NCI-H345 treated with DMSO at 0.1 percent for 48 hours (cell line): ENCODE data around the gene KRTAP10-1.
"Not testable (repeated sequence)": the region's sequence is repeated elsewhere in the genome, so short reads cannot be mapped to it uniquely, and the experiment has no call there.

Source experiments
- DNase-seq: peaks from one replicate; lab custom pipeline; 2025; ENCODE audit not compliant: unreplicated experiment; lab: John Stamatoyannopoulos, UW

Gene KRTAP10-1

DNA sequence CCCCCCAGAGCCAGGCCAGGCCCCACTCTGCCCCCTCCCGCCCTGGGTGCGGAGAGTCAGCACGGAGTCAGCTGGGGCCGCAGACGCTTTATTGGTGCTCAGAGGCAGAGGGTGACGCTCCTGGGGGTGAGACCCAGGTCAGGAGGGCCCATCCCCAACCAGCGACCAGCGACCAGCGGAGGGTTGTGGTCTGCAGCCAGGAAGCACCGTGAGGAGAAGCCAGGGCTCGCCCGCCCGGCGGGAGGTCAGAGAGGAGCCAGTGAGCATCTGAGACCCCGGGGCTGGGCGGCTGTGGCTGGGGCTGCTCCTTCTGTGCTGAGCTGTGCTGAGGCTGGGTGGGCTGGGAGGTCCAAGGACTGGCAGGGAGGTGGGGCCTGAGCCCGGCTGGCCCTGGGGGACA, 10.3 kb upstream of the KRTAP10-1 start:
- DNase-seq = not testable (repeated sequence)

GRCh38 chr21:44549525-44550211, 9.7 kb upstream of the KRTAP10-1 start:
- no peak for DNase-seq

DNA sequence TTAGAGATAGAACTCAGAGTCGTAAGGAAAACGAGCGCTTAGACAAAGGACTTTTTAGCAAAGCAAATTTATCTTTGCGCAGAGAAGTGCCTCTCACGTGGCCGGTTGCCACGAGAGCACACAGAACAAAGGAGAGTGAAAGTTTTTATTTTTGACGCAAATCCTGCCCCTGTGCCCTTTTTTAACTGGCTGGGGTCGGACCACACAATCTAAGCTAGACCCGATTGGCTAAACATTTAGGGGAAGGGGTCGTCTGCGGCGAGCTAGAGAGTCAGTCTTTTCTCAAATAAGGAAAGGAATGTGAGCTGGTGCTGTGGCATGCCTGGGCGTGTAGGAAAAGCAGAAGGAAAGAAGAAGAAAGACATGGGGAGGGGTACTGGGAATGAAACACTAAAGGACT, 8.9 kb upstream of the KRTAP10-1 start:
- no peak for DNase-seq

DNA sequence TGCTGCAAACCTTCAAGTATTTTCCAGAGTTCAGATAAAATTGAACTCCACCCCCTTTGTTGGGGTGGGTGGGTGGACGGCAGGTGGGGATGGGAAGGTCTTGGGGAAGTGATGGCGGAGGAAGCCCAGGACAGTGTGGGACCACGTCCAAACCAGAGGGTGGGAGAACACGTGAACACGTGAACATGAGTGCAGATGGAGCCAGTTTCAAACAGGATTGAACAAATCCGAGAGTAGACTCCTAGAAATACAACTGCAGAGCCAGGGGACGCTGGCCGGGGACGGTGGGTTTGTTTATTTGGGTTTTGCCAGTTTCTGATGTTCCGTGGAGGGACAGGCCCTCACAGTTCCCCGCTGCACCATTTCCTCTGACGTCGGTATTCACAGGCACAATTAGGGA, 8.4 kb upstream of the KRTAP10-1 start:
- DNase-seq = no peak

DNA sequence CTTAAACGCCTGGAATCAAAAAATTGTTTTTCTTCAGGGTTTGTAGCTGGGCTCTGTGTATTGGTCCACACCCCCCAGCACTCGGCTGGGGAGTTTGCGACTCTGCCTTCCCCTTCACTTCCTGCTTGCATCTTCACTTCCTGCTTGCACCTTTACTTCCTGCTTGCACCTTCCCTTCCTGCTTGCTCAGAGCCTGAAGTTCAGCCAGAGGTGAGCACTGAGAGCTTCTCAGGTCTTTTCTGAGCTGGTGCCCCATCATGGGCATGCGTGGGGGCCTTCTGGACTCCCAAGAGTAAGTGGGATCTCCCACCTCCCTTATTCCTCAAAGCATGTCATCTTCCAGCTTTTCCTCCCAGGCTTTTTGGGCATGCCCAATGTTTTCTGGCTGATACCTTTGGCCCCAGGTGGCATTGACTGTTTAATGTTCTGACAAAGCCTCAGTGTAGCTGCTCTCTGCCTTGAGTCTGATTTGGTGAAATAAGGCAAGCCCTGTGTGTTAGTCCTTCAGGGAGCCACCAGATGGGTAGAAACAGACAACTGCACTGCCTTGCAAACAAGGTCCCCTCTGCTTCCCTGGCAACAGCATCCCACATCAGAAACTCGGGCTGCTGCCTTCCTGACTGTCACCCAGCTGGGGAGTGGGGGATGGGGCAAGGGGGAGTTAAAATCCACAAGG, 7.8 kb upstream of the KRTAP10-1 start:
- no peak for DNase-seq

DNA sequence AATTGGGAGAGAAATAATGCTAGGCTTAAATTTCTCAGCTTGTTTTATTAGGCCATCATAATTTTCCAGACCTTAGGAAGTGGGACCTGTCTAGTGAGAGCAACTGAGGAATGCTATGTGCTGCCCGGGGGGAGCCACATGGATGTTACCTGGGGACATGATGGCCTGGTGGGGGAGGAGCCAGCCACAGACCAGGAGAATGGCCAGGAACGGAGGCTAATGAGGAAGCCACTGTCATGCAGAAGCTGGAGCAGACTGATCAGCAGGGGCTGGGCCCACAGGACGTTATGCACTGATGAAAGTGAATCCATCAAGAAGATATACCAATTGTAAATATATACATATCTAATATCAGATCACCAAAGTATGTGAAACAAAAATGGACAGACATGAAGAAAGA, 4.6 kb upstream of the KRTAP10-1 start:
- no peak for DNase-seq

DNA sequence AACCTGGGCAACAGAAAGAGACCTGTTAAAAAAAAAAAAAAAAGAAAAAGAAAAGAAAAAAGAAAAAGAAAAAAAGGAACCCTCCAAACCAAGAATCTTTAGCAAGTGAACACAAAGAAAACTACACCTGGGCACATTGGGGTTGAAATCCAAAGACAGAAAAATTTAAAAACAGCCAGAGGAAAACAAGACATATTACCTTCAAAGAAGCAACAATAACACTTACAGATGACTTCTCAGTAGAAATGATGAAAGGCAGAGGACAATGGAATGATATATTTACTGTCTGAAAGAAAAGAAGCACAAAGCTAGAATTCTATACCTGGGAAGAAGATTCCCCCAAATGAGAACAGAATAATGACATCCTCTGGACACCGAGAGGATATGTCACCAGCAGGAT, 2.7 kb upstream of the KRTAP10-1 start:
- no peak for DNase-seq

DNA sequence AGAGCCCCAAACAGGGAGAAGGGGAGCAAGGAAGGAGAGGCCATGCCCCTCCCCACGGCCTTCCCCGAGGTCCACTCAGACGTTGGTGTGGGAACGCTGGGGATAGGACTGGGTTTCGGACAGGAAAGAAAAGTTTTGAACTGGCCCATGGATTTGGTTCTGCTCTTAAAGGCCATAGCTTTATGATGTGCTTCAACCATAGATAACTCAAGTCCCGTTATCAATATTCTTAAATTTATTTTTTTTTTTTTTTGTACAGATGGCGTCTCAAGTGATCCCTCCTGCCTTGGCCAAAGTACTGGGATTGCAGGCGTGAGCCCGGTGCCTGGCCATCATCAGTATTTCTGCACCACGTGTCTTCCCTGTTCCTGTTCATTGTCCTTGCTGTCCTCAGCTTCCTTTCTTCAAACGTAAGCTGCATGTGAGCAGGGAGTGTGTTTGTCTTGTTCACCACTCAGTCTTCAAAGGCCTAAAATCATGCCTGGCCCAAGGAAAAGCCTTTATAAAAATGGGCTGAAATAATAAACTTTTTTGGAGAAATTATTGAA, 820 bp upstream of the KRTAP10-1 start:
- DNase-seq = no peak

GRCh38 chr21:44539046-44539445, 949 bp downstream of the KRTAP10-1 start:
- DNase-seq = no peak

DNA sequence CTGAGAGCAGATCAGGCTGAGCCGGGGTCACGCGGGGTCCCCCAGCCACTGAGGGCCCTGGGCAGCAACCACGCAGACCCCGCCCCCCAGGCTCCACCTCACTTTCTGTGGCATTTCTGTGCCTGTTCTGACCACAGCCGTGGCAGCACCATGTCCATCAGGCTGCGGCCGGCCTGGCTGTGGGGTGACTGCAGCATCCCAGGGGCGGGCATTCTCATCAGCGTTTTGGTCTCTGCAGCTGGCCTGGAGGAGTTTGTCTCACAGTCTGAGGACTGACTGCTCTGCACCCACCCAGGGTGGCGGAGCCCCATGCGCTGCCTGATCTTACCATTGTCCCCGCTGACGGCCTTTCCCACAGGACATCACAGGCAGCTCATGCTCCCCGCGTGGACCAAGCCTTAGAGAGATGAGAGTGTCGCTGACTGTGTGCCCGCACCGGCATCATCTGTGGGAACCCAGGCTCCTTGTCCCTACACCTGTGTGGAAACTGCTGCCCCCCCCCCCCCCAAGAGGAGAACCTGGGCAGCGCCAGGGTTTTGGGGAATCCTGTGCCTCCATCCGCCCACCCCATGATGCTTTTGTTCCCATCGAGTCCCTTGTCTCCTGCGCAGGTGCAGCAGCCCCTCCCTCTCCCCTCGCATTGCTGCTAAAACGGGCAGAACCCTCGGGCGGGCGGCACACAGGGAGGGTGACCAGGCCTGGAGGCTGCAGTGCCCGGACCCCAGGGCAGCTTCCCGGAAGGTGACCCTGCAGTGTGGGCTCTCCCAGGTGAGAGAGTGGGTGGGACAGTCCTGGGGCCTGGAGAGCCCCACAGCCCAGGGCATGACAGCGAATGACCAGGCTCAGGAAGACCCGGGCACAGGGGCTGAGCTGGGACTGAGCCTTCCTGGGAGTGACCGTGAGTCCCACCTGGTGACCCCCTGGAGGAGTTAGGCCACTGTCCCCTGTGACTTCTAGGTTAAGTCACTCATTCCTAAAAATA, 1.8 kb downstream of the KRTAP10-1 start:
- no peak for DNase-seq

DNA sequence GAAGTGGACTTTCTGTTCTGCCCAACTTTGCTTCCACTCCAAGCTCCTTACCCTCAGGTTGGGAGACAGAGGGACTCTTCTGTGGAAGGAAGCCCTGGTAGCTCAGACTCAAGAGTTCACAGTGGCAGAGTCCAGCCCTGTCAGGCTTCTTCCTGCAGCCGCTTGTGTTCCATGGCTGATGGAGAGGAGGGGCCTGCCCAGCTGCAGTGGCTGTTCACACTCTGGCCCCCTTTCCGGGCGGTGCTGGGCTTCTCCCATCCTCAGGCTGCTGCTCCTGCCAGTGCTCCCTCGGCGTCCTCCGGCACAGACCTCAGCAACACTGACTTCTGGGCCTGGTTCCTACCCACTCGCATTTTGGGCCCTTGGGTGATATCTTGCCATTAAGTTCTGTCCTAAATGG, 4.0 kb downstream of the KRTAP10-1 start:
- no peak for DNase-seq

DNA sequence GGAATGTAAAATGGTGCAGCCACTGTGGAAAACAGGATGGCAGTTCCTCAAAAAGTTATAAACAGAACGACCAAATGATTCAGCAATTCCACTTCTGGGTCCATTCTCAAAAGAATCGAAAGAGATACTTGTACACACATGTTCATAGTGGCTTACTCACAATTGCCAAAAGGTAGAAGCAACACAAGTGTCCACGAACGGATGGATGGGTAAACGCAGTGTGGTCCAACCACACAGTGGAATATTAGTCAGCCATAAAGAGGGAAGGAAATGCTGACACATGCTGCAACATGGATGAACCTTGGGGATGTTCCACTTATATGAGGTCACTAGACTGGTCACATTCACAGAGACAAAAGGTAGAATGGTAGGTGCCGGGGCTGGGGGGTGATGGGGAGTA, 5.3 kb downstream of the KRTAP10-1 start:
- no peak for DNase-seq

DNA sequence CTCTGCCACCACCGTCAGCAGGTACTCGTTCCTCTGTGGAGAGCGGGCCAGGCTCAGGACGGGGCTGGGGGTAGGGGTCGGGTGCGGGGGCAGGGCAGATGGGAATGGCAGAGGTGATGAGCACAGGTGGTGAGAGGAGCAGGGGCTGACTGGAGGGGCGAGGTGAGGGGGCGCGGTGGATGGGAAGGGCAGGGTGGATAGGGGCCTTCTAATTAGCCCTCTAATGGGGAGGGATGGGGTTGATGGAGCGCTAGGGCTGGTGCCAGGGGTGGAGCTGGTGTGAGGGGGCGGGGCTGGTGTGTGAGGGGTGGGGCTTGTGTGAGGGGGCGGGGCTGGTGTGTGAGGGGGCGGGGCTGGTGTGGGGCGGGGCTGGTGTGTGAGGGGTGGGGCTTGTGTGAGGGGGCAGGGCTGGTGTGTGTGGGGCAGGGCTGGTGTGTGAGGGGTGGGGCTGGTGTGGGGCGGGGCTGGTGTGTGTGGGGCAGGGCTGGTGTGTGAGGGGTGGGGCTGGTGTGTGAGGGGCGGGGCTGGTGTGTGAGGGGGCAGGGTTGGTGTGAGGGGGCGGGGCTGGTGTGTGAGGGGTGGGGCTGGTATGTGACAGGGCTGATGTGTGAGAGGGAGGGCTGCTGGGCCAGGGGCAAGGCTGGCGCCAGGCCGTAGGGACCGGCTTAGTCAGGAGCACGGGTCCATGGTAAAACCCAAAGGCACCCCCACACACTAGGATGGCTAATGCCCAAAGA, 5.9 kb downstream of the KRTAP10-1 start:
- no peak for DNase-seq

- DNase-seq = no peak
Observed at GRCh38 chr21:44533121-44533890, 6.7 kb downstream of the KRTAP10-1 start.

DNA sequence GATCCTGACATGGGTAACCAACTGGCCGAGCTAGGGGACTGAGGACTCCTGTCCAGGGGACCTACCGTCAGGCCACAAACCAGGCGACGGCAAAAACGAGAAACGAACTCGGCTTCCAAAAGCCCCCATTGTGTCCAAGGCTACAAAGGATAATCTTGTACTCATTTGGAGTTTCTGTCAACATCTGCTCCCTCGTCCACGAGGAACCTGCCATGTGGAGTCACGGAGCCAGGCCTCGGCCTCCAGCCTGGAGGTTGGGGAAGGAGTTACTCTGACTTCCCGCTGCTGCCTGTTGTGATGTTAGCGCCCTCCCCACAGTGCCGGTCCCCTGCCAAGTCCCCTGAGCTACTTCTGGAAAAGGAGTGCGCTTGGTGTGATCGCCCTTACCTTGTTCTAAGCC, 7.3 kb downstream of the KRTAP10-1 start:
- no peak for DNase-seq

DNA sequence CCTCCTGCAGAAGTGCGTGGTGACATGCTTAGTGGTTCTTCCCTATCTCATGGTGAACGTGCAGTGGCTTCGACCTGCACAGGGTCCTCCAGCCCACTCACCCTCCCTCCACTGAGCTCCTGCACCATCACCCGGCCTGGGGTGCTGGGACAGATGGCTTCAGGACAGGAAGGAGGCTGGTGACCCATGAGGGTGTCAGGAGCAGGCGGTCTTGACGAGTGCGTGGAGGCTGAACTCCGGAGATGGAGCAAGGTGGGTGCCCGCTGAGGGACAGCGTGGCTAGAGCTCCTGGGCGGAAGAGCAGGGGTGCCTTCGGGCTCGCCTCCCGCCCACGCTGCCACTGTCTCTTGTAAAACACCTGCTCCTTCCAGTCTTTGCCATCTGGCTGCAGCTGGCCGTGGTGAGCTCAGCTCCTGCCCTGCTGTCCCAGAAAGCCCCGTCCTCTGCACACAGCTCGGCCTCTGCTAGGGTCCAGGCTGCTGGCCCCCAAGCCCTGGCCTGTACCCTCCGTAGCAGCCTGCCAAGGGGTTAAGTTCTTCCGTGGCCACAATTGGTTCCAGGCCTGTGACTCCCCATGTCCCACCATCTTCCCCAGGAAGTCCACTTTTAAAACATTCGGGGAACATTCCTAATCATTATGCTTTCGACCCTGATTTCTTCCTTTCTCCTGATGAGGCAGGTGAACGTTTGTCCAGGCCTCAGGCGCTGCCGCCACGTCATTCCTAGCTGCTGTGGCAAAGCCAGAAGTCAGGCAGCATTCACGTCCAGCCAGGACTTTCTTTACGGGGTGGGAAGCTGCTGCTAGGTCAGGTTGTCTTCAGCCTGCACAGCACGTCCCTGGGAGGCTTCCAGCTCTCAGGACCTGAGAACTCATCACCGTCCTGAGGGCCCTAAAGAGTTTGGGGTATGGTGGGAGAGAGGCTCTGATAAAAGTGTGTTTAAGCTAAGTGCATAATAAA, 8.1 kb downstream of the KRTAP10-1 start:
- no peak for DNase-seq

DNA sequence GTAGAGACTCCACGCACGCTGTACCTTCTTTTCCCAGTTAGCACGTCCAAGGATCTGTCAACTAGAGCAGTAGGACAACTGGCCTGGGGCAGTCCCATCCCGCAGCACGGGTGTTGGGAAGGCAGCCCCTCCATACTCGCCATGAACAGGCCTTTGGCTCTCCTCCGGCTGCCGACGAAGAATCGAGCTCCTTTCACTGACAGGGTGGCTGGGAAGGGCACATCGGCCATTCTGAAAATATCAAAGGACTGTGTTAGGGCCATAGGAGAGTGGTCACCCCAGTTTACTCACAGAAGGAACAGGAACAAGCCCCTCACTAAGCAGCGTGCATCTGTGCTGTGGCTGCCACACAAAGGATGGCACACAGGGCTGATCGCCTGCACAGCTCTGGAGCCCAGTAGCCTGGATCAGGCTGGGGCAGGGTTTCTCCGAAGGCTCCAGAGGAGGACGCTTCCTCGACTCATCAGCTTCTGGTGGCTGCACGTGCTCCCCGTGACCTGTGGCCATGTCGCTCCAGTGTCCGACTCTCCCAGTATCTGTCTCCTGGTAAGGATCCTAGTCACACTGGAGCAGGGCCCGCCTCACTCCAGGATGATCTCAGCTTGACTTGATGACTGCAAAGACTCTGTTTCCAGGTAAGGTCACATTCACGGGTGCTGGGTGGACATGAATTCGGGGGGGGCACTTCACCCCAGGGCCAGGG, 8.9 kb downstream of the KRTAP10-1 start:
- no peak for DNase-seq

GRCh38 chr21:44530221-44530902, 9.6 kb downstream of the KRTAP10-1 start:
- DNase-seq = no peak
